Measurements from ENCODE around the gene FBLN5.
"Not testable (repeated sequence)": the region's sequence is repeated elsewhere in the genome, so short reads cannot be mapped to it uniquely, and the experiment has no call there.

FBLN5 gene

DNA sequence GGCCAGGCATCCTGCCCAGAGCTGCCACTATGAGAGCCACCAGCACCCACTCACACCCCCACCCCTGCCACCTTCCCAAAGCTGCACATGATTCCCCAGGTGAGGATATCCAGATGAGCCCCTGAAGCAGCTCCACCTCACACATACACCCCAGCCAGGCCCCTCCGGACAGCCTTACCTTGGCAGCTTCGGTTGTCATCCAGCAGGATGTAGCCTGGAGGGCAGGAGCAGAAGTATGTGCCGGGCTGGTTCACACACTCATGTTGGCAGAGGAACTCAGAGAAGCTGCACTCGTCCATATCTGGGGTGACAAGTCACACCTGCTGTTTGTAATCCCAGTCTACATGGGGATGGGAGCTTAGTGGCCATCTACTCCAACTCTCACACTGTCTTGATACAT, 64.7 kb downstream of the FBLN5 start:
- no peak for DNase-seq

DNA sequence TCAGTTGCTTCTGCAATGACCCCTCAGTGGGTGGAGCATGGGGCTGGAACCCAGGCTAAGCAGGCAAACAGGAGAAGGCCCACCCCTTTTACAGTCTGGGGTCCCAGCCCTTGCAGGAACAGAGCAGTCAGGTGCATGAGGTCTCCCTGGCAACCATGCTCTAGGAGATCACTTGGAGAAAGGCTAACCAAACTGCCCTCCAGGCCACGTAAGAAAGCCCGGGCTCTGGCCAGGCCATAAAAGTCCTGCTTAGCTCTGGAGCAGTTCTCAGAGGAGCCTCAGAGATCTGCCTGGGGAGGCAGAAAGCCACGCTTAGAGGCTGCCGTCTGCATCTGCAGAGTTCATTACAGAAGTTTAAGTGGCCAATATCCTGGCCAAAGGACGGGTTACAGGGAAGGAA, 65.1 kb downstream of the FBLN5 start:
- DNase-seq, result no peak

DNA sequence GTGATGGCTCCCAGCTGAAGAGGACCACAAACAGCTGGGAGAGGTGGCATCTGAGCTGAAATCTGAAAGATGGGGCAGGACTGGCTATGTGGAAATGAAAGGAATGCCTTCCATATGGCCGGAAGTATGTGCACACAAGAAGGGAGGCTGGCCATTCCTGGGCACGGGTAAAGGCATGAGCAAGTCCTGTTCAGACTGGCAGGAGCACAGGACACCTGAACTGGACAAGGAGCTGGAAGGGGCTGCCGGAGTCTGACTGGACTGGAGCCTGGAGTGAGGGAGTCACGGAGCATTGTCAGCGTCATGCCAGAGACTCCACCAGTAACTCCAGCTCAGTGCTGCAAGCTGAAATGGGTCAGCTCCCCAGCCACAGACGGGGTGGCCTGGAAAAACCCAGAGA, 68.3 kb downstream of the FBLN5 start:
- no peak for DNase-seq

GRCh38 chr14:91878274-91878673, 69.2 kb downstream of the FBLN5 start:
- no peak for DNase-seq

DNA sequence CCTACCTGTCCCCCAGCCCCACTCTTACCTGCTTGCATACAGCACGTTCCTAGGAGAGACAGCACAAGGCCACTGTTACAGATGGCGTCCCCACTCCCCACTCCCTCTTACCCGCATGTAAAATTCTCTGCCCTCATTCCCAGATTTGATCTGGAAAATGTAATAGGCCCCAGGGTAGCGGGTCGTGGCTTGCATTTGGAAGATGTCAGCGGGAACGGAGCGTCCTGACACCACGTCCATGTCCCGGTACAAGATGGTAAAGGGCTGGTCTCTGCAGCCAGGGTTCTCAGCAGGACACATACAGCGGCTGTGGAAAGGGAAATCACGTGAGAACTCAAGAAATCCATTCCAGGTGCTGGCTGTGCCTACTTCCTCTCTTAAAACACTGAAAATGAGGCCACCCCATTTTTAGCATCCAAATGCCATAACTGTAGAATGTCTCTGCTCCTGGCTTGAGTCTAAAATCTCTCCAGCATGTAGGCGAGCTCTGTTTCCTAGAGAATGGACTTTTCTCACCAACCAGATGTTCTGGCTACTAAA, 70.0 kb downstream of the FBLN5 start:
- DNase-seq, result no peak

DNA sequence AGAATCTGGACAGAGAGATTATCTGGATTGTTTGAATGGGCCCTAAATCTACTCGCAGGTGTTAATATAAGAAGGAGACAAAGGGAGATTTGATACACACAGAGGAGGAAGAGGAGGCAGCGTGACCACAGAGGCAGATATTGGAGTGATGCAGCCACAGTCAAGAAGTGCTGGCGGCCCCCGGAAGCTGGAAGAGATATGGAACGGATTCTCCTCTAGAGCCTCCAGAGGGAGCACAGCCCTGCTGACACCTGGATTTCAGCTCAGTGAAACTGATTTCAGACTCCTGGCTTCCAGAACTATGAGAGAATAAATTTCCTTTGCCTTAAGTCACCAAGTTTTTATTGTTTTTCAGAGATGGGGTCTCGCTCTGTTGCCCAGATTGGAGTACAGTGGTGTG, 71.0 kb downstream of the FBLN5 start:
- no peak for DNase-seq

- no peak for DNase-seq
These were observed 71.8 kb downstream of the FBLN5 start for GRCh38 chr14:91875525-91876286.

DNA sequence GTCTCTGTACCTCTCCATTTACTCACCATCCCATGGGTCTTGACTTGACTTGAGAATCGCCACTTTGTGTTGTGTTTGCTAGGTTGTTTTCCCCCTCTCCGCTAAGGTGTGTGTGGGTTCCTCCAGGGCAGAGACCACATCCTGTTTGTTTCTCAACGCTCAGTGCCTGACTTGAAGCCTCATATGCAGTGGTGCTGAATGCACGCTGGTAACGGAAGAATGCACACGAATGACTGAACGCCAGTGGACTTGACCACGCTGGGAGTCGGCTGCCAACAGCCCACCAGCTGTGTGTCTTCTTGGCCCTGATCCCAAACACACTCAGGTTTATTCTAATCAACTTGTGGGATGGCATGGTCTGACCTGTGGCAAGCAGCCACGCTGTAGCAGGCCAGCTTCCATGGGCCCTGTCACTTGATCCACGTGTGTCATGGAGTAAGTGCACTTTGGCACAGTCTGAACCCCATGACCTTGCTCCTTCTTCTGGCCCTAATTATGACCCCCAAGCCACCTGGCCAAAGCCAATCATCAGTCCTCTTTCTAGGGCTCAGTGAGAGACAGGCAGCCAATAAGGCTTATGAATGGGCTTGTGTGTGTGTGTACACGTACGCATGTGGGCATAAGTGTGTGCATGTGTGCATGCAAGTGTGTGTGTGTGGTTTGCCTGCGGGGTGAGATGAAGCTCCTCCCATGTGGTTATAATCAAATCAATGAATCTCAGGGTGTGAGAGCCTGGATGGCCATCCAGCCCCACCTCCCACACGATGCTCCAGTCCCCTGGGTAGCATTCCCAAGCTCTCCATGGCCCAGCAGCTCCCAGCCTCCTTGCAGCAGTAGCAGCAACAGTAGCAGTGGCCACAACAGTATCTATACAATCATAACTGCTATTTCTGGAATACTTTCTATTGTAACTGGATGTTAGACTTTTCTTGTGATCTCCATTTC, 73.8 kb downstream of the FBLN5 start:
- no peak for DNase-seq

DNA sequence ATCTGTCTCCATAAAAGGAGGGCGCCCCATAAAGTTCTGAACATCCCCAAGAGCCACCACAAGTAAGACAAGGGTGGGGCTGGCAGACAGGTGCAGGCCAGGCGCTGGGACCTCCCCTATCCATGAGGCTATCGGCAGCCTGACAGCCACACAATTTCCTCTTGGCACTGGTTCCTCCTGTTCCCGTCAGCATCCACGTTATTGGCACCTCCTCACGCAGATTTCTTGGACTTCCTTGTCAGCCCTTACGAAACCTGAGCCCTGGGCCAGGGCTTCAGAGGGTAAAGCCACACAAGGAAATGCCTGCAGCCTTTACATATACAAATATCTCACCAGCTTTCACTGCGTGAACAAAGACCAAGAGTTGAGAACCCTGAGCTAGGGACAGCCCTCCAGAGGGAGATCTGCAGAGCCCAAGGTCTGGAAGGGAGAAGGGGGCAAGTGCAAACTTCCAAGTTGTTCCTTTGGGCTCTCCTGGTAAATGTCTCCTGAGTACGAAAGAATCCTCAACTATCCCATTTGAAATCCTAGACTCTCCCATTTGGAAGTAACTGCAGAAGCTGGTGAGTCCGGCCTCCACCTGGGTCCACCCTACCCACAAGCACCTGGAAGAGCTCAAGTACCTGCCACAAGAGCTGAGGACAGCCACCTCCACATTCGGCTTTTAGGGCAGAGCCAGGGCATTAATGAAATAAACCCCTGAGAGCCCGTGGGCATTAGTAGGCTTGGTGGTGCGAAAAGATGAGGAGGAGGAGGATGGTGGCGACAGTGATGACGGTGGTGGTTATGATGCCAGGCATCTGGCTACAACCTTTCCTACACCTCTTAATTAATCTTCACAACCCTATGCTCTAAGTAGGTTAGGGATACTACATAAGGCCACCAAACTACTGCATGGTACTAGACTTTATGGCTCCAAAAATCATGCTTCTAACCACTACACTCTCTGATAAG, 74.7 kb downstream of the FBLN5 start:
- no peak for DNase-seq

DNA sequence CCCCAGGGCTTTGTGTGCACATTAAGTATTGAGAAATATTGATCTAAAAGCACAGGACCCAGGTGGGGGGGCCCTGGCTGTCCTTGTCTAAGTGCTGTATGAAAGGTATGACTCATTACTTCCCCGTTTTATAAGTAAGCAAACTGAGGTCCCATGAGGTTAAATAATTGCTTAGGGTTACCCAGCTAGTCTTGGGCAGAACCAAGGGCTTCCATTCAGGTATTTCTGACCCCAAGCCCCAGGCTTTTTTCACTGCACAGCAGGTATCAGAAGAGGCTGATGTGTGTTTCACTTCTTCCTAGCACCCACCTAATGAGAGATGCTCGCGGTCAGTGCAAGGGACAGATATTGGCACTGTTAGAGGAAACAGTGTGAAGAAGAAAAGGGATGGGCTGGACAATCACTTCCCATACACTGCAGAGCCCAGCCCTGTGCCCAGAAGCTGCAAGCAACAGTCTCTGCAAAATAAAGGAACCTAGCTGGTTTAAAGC, 75.4 kb downstream of the FBLN5 start:
- DNase-seq, result no peak

DNA sequence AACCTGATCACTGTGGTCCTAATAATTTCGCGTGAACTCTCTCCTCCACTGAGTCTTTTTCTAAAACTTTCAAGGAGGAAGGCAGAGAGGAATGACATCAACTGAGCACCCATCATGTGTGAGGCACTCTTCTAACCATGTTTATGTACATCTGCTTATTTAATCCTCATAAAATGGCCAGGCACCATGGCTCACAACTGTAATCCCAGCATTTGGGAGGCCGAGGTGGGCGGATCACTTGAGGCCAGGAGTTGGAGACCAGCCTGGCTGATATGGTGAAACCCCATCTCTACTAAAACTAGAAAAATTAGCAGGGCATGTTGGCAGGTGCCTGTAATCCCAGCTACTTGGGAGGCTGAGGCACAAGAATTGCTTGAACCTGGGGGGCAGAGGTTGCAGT, 76.1 kb downstream of the FBLN5 start:
- not testable (repeated sequence) for DNase-seq

DNA sequence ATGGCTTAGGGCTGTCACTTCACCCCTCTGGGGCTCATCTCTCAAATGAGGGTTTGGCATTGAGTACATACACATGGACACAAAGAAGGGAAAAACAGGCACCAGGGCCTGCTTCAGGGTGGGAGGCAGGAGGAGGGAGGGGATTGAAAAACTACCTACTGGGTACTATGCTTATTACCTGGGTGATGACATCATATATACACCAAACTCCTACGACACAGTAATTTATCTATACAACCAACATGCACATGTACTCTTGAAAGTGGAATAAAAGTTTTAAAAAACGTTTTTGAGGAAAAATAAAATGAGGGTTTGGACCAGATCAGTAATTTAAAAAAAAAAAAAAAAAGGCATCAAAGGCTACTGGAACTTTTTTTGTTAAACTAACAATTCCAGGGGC, 76.6 kb downstream of the FBLN5 start:
- DNase-seq, result no peak

GRCh38 chr14:91870001-91870400, 77.5 kb downstream of the FBLN5 start:
- no peak for DNase-seq

- DNase-seq, result no peak
These were observed 77.9 kb downstream of the FBLN5 start for GRCh38 chr14:91869556-91869955.

GRCh38 chr14:91867316-91867988, 80.0 kb downstream of the FBLN5 start, which contains the start of gene TC2N:
TSS of gene TC2N (minus strand) at chr14:91867536. CDS start at chr14:91813769, 53,767 bp downstream.
- DNase-seq, result no peak

DNA sequence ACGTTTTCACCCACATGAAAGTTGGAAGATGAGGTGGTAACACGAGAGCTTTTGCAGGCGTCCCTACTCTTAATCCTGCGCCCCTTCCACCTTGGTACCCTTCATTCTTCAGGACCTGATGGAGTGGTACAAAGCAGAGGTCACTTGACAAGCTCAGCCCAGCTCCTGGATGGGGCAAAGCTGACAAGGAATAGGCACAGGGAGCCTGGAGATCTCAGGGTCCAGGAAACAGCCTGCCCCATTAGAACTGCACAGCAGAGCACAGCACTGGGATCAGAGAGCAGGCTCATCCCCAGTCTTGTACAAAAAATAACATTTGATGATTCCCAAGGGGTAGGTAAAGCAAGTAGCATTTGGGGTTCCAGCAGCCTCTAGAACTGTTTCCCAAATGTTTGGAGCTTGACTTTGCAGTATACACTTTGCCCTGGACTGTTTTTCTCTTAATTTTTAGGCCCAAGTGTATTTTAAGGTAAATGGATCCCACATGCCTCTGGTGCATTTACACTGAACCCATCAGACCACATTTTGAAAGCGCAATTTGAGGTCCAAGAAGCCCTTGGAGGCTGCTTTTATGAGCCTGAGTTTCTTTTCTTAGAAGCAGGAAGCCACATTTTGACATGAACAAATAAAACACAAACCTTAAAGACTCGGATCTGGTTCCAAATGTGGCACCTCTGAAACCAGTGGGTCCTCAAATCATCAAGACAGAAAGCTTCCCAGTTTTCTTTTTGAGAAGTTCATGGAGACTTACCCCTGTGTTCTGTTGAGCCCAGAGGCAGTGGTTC, 80.8 kb downstream of the FBLN5 start:
- DNase-seq, result no peak

DNA sequence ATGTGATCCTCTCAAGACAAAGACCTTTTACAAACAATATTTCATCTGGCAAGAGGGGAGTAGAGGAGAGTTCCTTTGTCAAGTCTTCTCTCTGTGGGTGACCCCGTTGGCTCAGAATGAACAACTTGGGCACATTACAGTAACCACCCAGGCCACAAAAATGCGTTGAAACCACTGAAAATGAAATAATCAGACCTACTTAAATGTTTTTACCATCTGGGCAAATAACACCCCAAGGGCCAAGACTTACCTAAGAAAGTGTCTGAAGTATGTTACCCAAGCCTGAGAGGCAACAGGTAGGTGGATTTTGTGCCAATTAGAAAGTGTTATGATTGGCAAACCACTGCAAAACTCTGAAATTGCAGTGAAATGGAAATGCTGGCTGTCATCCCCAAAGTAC, 81.4 kb downstream of the FBLN5 start:
- no peak for DNase-seq

DNA sequence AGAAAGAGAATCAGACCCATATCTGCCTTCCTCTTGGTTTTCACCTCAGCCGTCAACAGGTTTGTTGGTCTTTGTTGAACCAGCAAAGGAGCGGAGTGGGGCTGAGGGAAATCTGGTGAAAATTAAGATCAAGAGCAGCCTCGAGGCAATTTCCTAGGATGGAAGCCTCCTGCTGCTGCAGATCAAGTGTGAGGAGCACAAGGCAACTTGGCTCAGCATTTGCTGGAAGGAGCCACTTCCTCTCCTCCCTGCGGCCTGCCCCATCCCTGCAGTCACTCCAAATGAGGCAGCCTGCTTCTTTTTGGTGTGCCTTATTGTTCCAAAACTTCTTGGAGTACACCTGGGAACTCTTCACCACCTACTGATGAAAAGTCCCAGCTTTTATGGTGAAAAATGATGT, 85.1 kb downstream of the FBLN5 start:
- no peak for DNase-seq

DNA sequence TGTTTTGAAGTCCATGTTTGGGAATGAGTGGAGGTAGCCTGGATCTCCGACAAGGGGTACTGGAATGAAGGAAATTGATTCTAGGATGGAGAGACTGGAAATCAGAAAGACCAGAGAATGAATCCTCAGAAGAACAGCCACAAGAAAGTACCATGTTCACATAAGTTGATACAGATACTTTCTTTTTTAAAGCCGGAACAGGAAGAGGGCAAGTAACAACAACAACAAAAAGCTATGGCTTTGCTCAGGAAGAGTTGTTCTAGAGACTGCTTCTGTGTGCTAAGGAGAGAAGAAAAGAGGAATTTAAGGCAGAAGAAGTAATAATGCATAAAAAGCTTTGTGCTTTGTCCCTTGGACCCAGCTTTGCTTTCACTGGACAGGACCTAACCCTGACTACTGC, 86.4 kb downstream of the FBLN5 start:
- no peak for DNase-seq

DNA sequence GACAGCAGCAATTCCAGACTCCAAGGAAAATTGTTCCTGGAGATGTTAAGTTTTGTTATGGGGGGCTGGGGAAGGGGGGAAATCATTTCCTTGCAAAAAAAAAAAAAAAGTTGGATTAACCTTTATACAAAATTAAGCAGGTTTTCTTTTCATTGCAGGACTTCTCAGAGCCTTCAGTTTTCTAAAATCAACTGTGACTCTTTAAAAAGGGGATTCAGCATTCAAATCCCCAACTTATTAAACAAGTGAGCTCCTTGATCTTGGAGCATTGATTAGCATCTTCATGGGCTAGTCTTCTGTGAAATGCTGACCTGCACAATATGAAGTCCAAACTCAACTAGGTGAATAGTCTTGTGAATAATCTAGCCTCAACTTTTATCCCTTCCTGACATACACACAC, 87.3 kb downstream of the FBLN5 start:
- no peak for DNase-seq
